Uterus (tissue), 4 donors: ENCODE results near the gene TMEM233. TPM values are rescaled to one million over a fixed set of nuclear protein-coding genes. Genes with fewer than 3 reads are reported as not detected.
"Not testable (repeated sequence)": the region's sequence is repeated elsewhere in the genome, so short reads cannot be mapped to it uniquely, and the experiment has no call there.

Experiments used
- DNase-seq, 2 donors: peaks; one replicate each; pipeline ENCODE4 v3.0.0-alpha.2; 2019 to 2020
- H3K27ac ChIP-seq, 2 donors: fragments of 200-600 bp; sonication (generic); 1 replicate in 1 of 2; 2 replicates in 1 of 2; pipeline ENCODE4 v1.5.1; 2016 to 2018
- H3K27me3 ChIP-seq, 2 donors: fragments of 200-600 bp; sonication (generic); one replicate each; pipeline ENCODE4 v1.5.1; 2018 to 2019; ENCODE audit warnings: control low read depth in 1 of 2
- H3K36me3 ChIP-seq, 2 donors: fragments of 200-600 bp; sonication (generic); one replicate each; pipeline ENCODE4 v1.5.1; 2019; ENCODE audit warnings: control low read depth in 1 of 2
- H3K4me1 ChIP-seq, 2 donors: fragments of 200-600 bp; sonication (generic); one replicate each; pipeline ENCODE4 v1.5.1; 2018 to 2019; ENCODE audit warnings: control low read depth in 1 of 2
- H3K4me3 ChIP-seq, 2 donors: fragments of 200-600 bp; sonication (generic); 1 replicate in 1 of 2; 2 replicates in 1 of 2; pipeline ENCODE4 v1.5.1; 2018 to 2019; ENCODE audit warnings: mild to moderate bottlenecking in 1 of 2
- H3K9me3 ChIP-seq, 2 donors: fragments of 200-600 bp; sonication (generic); one replicate each; pipeline ENCODE4 v1.5.1; 2019; ENCODE audit warnings: control low read depth in 1 of 2
- CTCF ChIP-seq, 4 experiments: fragments of 200-600 bp in 2 of 4; fragments of 450-650 bp in 2 of 4; sonication (generic) in 2 of 4; IDR thresholded peaks; one replicate each; pipeline ENCODE4 v1.5.1; 2016 to 2019; ENCODE audit warnings: antibody characterized with exemption in 4 of 4, mild to moderate bottlenecking in 2 of 4, moderate library complexity in 1 of 4
- POLR2A ChIP-seq, 2 donors: fragments of 450-650 bp; IDR thresholded peaks; one replicate each; pipeline ENCODE4 v1.6.1; 2016; ENCODE audit warnings: antibody characterized with exemption in 2 of 2, mild to moderate bottlenecking in 1 of 2, moderate library complexity in 1 of 2
- intact Hi-C: fragments of 100-400 bp; cut with DNase I; formaldehyde crosslinking; loops from one replicate; pipeline ENCODE4 v1.15.1; 2023; ENCODE audit warnings: low total_unique reads
- total RNA-seq, 4 donors: library from RNA; depleted of rRNA in 3 of 4; stranded (reverse); fragments of >200 nt in 3 of 4; gene quantifications; one replicate each; pipeline versions ENCODE4 v1.1.0 to v1.2.4, GENCODE V29; 2014 to 2023
- donor health status: DM: yes; HTN: yes; CAD: no.

Gene TMEM233
- total RNA-seq, 4 donors from 2014 or later, result 0.21 TPM; not detected in 2

- H3K36me3 ChIP-seq, result no peaks in the 10 kb centered on the region
- no peak overlapping the region for H3K27ac ChIP-seq
- H3K4me1 ChIP-seq, result no peaks in the 10 kb centered on the region
- no peaks in the 10 kb centered on the region for H3K9me3 ChIP-seq
- no peaks in the 10 kb centered on the region for H3K27me3 ChIP-seq
- TF ChIP-seq POLR2A (IDR thresholded peaks at IDR 0.05) (no peak), CTCF (IDR thresholded peaks at IDR 0.05) (no peak)
- H3K4me3 ChIP-seq, result no peak overlapping the region
- intact Hi-C loops, result no loop called here
- no peak for DNase-seq
These were observed 15.8 kb downstream of the TMEM233 start for GRCh38 chr12:119609358-119609757.

- Histone ChIP-seq H3K4me3 (no peak overlapping the region), H3K27me3 (no peaks in the 10 kb centered on the region), H3K9me3 (no peaks in the 10 kb centered on the region), H3K36me3 (no peaks in the 10 kb centered on the region), H3K27ac (no peak overlapping the region), H3K4me1 (no peaks in the 10 kb centered on the region)
- no peak for DNase-seq
- TF ChIP-seq CTCF (IDR thresholded peaks at IDR 0.05), result no peak
- TF ChIP-seq POLR2A (IDR thresholded peaks at IDR 0.05), result no peak
- intact Hi-C loops, result no loop called here
These were observed 19.9 kb downstream of the TMEM233 start for GRCh38 chr12:119613319-119613936.

- H3K9me3 ChIP-seq, result no peaks in the 10 kb centered on the region
- H3K36me3 ChIP-seq, result no peaks in the 10 kb centered on the region
- DNase-seq, result no peak
- no peak overlapping the region for H3K27ac ChIP-seq
- H3K27me3 ChIP-seq, result no peaks in the 10 kb centered on the region
- no peak for TF ChIP-seq POLR2A (IDR thresholded peaks at IDR 0.05)
- no peak for TF ChIP-seq CTCF (IDR thresholded peaks at IDR 0.05)
- H3K4me1 ChIP-seq, result no peaks in the 10 kb centered on the region
- no peak overlapping the region for H3K4me3 ChIP-seq
- intact Hi-C loops, result no loop called here
These were observed 21.1 kb downstream of the TMEM233 start for GRCh38 chr12:119614705-119615104.

GRCh38 chr12:119615518-119616475 is 22.2 kb downstream of the TMEM233 start:
- no peak overlapping the region for H3K4me3 ChIP-seq
- intact Hi-C loops, result no loop called here
- no peak for DNase-seq
- H3K36me3 ChIP-seq, result no peaks in the 10 kb centered on the region
- no peak overlapping the region for H3K27ac ChIP-seq
- H3K4me1 ChIP-seq, result no peaks in the 10 kb centered on the region
- TF ChIP-seq CTCF (IDR thresholded peaks at IDR 0.05) (no peak), POLR2A (IDR thresholded peaks at IDR 0.05) (no peak)
- H3K27me3 ChIP-seq, result no peaks in the 10 kb centered on the region
- no peaks in the 10 kb centered on the region for H3K9me3 ChIP-seq

- H3K36me3 ChIP-seq, H3K27me3 ChIP-seq, H3K4me1 ChIP-seq, DNase-seq, intact Hi-C loops, H3K27ac ChIP-seq, H3K4me3 ChIP-seq, H3K9me3 ChIP-seq: not testable (repeated sequence)
These were observed 24.8 kb downstream of the TMEM233 start for GRCh38 chr12:119618328-119618896.
